ENCODE data around the gene NSMCE4A.
"Not testable (repeated sequence)": the region's sequence is repeated elsewhere in the genome, so short reads cannot be mapped to it uniquely, and the experiment has no call there.

NSMCE4A gene, protein sequence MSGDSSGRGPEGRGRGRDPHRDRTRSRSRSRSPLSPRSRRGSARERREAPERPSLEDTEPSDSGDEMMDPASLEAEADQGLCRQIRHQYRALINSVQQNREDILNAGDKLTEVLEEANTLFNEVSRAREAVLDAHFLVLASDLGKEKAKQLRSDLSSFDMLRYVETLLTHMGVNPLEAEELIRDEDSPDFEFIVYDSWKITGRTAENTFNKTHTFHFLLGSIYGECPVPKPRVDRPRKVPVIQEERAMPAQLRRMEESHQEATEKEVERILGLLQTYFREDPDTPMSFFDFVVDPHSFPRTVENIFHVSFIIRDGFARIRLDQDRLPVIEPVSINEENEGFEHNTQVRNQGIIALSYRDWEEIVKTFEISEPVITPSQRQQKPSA

DNA sequence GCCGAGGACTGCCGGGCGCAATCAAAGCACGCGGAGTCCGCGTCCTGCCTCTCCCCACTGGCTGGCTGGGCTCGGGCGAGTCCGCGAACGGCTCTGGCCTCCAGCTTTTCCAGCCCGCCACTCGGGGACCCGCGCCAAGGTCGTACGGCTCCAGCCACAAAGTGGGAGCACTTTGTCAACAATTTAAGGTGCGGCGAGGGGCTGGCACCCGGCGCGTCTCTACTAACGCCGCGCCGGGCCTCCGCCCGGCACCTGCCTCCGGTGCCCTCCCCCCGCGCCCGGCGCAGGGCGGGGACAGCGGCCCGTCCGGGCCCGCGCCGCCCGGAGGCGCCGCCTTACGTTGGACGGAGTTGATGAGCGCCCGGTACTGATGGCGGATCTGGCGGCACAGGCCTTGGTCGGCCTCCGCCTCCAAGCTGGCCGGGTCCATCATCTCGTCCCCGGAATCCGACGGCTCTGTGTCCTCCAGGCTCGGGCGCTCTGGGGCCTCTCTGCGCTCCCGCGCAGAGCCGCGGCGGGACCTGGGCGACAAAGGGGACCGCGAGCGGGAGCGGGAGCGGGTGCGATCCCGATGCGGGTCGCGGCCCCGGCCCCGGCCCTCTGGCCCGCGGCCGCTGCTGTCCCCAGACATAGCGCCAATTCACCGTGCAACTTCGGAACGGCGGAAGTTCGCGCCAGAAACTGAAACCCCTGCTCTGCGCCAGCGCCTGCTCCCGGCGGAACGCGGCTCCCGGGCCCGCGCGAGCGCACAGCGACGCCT lies at the start of gene NSMCE4A:
NSMCE4A (minus strand) TSS at position 683 of the 760 bp plus-strand sequence; CDS start at position 631, 52 bp downstream.
- DNase-seq (ENCODE audit: low spot score): peak; percentile 64

DNA sequence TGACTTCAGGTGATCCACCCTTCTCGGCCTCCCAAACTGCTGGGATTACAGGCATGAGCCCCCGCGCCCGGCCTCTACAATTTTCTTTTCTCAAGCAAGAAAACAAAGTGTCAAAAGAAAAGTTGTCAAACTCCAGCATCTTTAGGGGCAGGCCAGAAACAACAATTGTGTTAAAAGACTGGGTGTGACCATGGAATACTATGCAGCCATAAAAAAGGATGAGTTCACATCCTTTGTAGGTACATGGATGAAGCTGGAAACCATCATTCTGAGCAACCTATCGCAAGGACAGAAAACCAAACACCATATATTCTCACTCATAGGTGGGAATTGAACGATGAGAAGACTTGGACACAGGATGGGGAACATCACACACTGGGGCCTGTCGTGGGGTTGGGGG lies 48.2 kb upstream of the NSMCE4A start:
- not testable (repeated sequence) for DNase-seq (ENCODE audit: low spot score)

DNA sequence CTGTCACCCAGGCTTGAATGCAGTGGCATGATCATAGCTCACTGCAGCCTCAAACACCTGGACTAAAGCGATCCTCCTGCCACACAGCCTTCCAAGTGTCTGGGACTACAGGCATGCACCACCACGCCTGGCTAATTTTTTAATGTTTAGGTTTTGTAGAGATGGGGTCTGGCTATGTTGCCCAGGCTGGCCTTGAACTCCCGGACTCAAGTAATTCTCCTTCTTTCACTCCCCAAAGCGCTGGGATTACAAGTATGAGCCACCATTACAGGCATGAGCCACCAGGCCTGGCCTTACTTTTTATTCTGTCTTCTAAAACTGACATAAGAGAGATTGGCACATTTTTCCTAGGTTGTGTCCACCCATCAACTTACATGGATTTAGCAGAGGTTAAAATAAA lies 47.3 kb upstream of the NSMCE4A start:
- no peak for DNase-seq (ENCODE audit: low spot score)

DNA sequence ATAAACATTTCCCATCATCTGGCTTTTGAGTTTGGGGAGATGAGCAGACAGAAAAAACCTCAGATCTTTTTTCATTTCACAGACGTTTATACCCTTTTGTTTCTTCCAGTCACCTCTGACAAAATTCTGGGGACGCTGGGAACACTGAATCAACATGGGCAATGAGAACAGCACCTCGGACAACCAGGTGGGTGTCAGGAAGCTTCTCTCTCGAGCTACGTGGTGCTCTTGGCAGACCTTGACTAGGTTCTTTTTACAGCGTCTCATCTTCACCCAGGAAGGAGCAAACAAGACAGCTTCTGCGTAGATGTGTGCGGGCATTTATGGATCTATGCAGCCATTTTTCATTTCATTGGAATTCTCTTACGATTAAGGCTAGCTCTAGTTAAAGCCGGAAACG lies 46.8 kb upstream of the NSMCE4A start:
- no peak for DNase-seq (ENCODE audit: low spot score)

DNA sequence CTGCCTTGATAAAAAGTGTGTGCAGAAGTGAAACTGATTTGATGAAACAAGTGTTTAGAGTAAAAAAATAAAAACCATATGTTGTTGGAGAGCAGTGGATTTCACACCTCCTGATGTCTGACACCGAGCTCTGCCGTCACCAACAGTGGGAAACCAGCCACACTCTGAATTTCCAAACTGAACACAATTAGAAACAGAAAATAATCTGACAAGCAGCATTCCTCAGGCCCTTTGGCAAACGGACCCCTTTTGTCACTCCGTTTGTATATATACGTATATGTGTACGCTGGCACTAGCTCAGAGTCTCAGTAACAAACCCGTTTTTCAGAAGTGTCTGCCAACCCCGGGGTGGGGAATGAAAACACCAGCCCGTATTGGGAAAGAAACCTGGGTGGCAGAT lies 46.4 kb upstream of the NSMCE4A start:
- DNase-seq (ENCODE audit: low spot score): no peak

DNA sequence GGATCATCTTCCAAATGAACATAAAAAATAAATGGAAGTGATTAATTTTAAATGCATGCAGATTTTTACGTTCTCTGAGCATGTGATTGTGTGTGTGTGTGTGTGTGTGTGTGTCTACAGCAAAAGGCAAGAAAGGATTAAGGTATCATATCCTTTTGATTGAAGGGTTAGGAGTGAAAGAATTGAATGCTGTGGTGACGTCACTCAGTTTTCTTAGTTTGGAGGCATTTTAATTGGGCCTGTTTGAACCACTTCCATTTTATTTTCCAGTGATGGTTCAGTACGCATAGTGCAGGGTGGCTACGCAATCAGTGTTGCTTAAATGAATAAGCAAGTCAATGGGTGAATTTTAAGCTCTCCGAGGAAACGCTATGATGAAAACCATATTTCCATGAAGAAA lies 45.2 kb upstream of the NSMCE4A start:
- no peak for DNase-seq (ENCODE audit: low spot score)

DNA sequence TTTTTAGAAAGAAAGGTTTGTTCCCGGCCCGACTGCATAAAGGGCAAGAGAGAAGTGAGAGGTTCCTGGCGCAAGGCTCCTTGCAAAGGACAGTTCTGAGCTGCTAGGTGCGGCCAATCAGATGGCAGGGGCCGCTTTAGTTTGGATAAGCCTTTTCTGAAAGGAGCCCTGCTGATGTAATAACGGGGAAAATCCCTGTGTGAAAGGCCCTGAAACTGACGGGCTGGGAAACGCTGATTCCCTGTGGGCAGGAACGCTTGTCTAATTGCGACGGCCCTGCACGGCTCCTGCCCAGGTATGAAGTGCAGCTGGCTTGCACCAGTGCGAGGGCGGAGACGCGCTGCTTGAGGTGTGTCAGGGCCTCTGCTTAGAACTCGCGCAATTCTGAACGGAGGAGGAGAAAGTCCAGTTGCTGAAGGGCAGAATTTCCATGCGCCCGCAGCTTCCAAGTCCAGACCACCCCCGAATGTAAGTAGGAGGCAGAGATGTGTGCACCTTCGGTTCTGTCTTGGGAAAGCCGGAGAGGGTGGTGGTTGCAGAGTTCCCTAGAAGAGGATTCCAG lies 44.5 kb upstream of the NSMCE4A start:
- no peak for DNase-seq (ENCODE audit: low spot score)

DNA sequence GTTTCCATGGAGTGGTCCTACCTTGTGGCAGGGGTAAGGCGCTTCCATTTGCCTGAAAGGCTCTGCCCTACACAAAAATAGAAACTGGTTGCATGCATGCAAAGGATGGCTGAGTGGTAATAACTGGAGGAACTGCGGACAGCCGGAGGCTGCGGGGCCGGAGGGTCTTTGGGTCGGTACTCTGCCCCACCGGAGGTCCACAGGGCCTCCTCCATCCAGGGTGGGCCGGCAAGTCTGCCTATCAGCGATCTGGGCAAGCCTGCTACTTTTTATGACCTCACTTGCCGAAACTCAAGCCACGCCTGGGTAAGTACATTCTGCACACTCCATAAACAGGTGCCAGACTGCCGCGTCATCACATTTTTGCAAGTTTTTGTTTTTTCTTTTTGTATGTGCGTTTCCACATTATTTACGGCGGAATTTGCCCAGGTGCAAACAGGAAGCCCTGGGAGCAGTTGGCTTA lies 44.0 kb upstream of the NSMCE4A start:
- DNase-seq (ENCODE audit: low spot score): no peak

DNA sequence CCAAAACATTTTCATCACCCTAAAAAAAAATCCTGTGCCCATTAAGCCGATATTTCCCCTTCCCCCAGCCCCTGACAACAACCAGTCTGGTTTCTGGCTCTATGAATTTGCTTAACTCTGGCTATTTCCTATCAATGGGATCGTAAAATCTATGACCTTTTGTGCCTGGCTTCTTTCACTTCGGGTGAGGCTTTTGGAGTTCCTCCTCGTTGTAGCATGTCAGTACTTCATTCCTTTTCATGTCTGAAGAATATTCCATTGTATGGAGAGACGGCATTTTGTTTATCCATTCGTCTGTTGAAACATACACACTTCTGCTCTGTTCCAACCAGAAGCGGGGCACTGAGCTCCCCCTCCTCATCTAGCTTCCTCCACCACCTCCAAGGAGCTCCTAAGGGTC lies 43.5 kb upstream of the NSMCE4A start:
- DNase-seq (ENCODE audit: low spot score): no peak

DNA sequence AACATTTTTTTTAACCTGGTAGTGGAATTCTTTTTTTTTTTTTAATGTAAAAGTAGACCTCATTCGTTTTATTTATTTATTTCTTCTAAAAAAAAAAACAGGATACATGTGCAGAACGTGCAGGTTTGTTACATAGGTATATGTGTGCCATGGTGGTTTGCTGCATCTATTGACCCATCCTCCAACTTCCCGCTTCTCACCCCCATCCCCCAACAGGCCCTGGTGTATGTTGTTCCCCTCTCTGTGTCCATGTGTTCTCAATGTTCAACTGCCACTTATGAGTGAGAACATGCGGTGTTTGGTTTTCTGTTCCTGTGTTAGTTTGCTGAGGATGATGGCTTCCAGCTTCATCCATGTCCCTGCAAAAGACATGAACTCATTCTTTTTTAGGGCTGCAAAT lies 42.9 kb upstream of the NSMCE4A start:
- DNase-seq (ENCODE audit: low spot score): not testable (repeated sequence)

DNA sequence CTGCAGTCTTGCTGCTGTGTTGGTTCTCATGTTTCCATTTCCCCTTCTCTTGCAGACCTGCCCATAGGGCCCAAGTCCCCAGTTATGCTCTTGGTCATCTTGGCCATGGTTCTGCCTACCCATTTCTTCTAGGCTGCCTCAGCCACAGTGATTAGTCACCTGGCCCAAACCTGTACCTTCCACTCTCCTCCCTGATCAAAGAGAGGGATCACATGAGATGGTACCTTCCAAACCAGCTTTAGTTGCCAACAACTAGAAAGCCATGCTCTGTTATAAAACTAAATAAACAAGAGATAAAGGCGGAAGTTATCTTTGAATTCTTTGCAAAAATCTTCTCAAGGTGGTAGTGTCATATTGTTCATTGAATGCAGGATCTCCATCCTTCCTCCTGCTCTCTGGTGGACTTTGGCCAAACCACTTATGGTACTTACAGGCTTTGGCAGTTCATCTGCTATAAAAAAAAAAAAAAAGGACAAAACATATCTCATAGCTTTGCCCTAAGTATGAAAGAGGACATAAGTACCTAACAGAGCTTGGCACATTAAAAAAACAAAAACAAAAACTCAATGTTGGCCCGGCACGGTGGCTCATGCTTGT lies 39.7 kb upstream of the NSMCE4A start:
- no peak for DNase-seq (ENCODE audit: low spot score)

DNA sequence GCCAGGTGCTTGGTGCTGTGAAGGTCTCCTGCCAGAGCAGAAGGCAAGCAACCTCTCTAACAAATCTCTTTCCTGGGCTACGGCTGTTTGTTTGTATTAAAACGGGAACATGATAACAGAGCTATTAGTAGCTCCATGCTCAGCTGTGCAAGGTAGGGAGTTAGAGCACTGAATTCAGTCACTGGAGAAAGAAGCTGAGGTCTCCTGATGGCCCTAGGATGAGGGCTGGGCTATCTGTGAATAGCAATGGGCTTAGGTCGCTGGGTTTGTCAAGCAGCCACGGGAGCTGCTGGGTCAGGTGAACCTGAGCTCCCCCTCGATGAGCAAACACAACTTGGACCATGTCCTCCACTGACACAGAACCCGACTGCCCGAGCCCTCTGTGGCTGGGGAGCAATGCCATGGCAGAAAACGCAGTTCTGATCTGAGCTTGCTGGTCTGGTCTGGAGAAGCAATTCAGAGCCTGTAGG lies 38.3 kb upstream of the NSMCE4A start:
- DNase-seq (ENCODE audit: low spot score): no peak

DNA sequence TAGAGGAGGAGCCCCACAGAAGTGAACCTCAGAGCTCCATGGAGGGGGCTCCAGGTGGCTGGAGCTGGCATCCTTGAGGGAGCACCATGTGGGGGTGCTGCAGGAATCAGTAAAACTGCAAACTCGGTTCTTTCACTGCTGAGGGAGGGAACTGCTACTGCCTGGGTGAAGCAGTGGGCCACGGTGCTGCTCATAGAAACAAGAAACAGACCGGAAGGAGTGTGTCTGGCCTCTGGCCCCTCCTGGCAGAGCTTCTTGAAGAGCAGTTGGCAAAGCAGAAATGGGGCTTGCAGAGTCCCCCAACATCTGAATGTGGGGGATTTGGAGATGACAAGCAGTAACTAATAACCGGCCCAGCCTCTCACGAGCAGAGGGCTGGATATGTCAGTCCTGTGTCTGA lies 37.7 kb upstream of the NSMCE4A start:
- no peak for DNase-seq (ENCODE audit: low spot score)

DNA sequence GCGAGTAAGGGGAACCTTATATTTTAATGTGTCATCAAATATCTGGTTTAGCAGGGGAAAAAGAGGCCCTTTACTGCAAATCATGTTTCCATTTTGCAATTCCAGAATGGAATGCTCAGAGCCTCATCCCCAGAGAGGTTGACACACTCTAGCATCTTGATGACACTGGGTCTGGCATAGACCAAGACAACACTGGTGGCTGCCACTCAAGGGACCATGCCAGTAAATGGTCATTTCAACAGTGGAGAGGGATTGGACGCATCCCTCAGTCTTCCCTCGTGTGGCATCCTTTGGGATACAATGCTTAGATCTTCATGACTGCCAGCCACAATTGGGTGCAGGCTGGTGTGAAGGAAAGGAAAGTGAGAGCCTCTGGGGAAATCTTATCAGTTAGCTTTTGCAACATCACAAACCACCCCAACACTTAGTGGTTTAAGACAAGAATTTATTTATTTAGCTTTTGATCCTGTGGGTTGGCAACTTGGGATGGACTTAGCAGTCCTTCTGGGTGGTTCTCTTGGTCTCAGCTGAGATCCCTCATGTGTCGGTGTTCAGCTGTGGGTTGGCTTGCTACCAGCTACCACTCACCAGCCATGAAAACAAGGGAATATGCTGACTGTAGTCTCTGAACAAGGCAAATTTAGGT lies 35.5 kb upstream of the NSMCE4A start:
- DNase-seq (ENCODE audit: low spot score): no peak

DNA sequence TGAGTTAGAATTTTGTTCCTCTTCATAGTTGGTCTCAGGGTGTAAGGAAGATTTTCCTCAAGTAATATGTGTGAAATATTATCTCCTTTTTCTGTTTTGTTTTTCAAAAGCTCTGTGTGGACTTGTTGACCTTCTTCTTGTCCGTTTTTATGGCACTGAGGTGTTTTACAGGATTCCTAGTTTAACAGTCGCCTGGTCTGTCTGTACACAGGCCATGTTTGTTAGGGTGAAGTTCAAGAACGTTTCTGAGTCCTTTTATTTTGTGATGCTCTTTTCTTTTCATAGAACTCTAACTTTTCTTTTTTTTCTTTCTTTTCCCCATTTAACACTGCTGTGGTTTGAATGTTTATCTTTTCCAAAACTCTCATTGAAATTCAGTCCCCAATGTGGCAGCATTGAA lies 32.4 kb upstream of the NSMCE4A start:
- DNase-seq (ENCODE audit: low spot score): no peak

DNA sequence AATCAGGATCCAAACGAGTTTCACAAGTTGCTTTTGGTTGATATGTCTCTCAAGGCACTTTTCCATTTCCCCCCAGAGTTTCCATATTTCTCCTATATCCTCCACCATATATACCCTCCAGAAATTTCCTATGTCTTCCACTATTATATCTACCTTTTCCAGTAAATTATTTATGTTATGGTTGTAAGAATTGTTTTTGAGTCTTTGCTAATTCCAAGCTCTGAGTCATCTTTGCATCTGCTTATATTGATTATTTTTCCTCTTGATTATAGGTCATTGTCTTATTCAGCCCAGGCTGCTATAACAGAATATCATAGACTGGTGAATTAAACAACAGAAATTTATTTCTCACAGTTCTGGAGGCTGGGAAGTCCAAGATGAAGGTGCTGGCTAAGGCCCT lies 26.7 kb upstream of the NSMCE4A start:
- DNase-seq (ENCODE audit: low spot score): no peak

DNA sequence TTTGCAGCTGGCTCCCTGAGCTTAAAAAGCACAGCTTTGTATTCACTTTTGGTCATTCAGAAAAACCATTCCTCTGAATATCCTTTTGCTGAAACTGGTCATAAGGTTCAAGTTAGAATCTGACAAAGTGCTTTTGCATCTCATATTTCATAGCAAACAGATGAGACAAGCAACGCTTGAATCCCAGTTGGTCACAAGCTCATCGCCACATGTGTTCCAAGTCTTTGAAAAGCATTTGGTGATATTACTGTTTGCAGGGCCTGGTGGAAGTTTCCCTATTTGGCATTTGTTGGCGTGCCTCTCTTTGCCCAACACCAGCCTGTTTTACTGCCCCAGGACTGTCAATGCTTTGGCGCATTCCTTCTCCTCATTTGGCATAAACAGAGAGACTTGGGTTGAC lies 24.3 kb upstream of the NSMCE4A start:
- no peak for DNase-seq (ENCODE audit: low spot score)

DNA sequence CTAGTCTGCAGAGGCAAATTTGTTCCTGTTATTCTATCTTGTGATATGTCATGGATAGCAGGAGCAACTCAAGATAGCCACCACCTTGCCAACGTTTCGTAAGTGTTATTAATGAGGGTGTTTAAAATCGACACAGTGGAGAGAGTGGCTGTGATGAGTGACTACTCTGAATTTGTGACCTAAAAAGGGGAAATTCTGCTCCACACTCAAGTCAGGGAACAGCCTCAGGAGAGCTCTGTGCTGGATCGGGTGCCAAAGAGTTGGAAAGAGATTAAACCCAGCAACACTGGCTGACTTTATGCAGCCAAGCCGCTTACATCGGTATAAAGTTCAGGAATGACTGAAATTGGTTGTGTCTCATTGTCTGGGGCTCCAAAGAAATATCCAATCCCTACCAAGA lies 23.4 kb upstream of the NSMCE4A start:
- no peak for DNase-seq (ENCODE audit: low spot score)

DNA sequence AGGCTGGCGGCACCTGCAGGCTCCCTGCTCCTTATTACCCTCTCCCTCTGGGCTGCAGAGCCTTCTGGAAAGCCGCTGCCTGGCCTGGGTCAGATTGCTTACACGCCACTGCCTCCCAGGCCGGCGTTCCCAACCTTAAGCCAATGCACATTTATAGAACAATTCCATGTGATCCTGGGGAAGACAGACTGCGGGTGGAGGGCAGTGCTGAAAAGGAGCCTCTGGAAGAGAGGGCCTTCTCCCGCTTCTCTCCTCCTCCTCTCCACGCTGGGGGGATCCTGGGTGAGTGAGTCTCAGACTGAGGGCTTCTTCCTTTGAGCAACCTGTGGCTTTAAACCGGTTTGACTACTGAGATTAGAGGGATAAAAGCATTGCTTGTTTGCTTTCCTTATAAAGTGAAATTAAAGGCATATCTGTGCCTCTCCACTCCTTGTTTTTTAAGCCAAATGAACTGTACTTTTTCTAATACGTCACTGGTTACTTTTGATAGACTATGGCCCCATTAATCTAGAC lies 19.5 kb upstream of the NSMCE4A start:
- DNase-seq (ENCODE audit: low spot score): no peak

DNA sequence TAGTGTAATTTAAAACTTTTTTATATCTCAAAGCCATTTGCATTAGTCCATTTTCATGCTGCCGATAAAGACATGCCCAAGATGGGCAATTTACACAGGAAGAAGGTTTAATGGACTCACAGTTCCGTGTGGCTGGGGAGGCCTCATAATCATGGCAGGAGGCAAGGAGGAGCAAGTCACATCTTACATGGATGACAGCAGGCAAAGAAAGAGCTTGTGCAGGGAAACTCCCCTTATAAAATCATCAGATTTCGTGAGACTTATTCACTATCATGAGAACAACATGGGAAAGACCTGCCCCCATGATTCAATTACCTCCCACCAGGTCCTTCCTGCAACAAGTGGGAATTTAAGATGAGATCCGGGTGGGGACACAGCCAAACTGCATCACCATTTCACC lies 16.7 kb upstream of the NSMCE4A start:
- DNase-seq (ENCODE audit: low spot score): not testable (repeated sequence)

DNA sequence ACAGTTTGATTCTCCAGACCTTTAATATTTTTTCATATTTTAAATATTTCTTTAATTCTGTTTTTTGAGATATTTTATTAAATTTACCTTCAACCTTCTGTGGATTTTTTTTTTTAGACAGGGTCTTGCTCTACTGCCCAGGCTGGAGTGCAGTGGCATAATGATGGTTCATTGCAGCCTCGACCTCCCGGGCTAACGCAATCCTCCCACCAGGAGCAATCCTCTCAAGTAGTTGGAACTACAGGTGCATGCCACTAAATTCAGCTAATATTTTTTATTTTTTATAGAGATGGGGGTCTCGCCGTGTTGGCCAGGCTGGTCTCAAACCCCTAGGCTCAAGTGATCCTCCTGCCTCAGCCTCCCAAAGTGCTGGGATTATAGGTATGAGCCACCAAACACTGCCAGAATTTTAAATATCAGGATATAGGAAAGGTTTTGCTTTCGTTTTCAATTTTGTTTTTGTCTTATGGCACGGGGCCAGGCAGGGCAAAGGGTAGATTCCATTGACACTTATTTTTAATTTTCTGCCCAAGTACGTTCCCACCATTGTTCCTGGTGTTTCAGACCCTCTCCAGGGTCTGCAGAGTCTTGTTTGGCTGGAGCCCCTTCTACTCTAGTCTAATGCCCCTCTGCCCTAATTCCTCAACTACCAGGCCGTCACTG lies 15.1 kb upstream of the NSMCE4A start:
- no peak for DNase-seq (ENCODE audit: low spot score)

All from CD4-positive, alpha-beta T cell treated with Interleukin-6 at 100 ng/mL for 8 hours (primary cell).